K562 (cell line): Measurements from ENCODE around the gene KNSTRN. TPM values are rescaled to one million over a fixed set of nuclear protein-coding genes. Genes with fewer than 3 reads are reported as not detected.

Experiments used
- ATAC-seq: fragments of 200-7000 bp; cut with Tn5 transposase; 3 replicates; pipeline ENCODE4 v1.9.1; 2020; ENCODE audit warnings: moderate library complexity
- BruUV-seq: library from RNA; stranded (reverse); fragments of 400-500 nt; replicated peaks from 2 replicates; lab custom pipeline; 2021; lab: Mats Ljungman, UMichigan
- CTCF ChIA-PET: fragments of 300-600 bp; formaldehyde crosslinking; extraction: SDS; loops from one replicate; lab custom pipeline; 2021; ENCODE audit warnings: low intra/inter-chr PET ratio; lab: Yijun Ruan, JAX
- POLR2A ChIA-PET: fragments of 300-600, 350-650 bp; sonication (Branson Sonifier 250); formaldehyde crosslinking; extraction: SDS; loops from one replicate; lab custom pipeline; 2021; ENCODE audit warnings: antibody characterized with exemption, inconsistent platforms; lab: Yijun Ruan, JAX
- DNase-seq, 4 experiments: peaks; one replicate each; pipeline versions ENCODE4 v3.0.0 to v3.0.0-alpha.2; 2011 to 2018; ENCODE audit warnings: low spot score in 3 of 4, mixed read lengths in 3 of 4; ENCODE audit errors: extremely low read depth in 1 of 4
- FAIRE-seq: peaks from 2 replicates; lab custom pipeline; 2011; peaks lifted over from hg19 to GRCh38; lab: Jason Lieb, UNC
- H2AFZ ChIP-seq: 2 replicates; pipeline ENCODE4 v1.6.0; 2011; ENCODE audit warnings: low read depth, low read length, control low read depth, inconsistent platforms
- H3K27ac ChIP-seq: fragments of 200-600 bp; 3 replicates; pipeline ENCODE4 v1.8.0; 2011; ENCODE audit warnings: low read depth, mild to moderate bottlenecking, control low read depth, inconsistent platforms, low read length, moderate library complexity, mixed read lengths; ENCODE audit errors: extremely low read depth
- H3K27me3 ChIP-seq, 2 experiments: fragments of 300-600 bp in 1 of 2; 2 replicates in 1 of 2; 3 replicates in 1 of 2; pipeline versions ENCODE4 v1.6.0 to v1.8.0; 2011; ENCODE audit warnings: inconsistent platforms in 2 of 2, low read length in 2 of 2, mild to moderate bottlenecking in 1 of 2, mixed read lengths in 1 of 2, moderate library complexity in 1 of 2; ENCODE audit not compliant: control insufficient read depth in 2 of 2, insufficient read depth in 2 of 2
- H3K36me3 ChIP-seq: fragments of 300-600 bp; 3 replicates; pipeline ENCODE4 v1.8.0; 2011; ENCODE audit warnings: mild to moderate bottlenecking, low read length, inconsistent platforms; ENCODE audit not compliant: control insufficient read depth, insufficient read depth
- H3K4me1 ChIP-seq, 2 experiments: fragments of 200-600 bp in 1 of 2; replicated peaks in 1 of 2; 2 replicates in 1 of 2; 3 replicates in 1 of 2; pipeline versions ENCODE4 v1.5.1 to v1.8.0; 2011; ENCODE audit warnings: inconsistent platforms in 2 of 2, low read length in 2 of 2, mild to moderate bottlenecking in 1 of 2, mixed read lengths in 1 of 2, moderate library complexity in 1 of 2; ENCODE audit not compliant: control insufficient read depth in 2 of 2, insufficient read depth in 2 of 2
- H3K4me2 ChIP-seq: 2 replicates; pipeline ENCODE4 v1.6.1; 2011; ENCODE audit warnings: low read length, control low read depth, inconsistent platforms, mixed read lengths; ENCODE audit not compliant: insufficient read depth
- H3K4me3 ChIP-seq: fragments of 200-600 bp; sonication (generic), shearing (Covaris generic); 2 replicates; pipeline ENCODE4 v1.5.1; 2016; ENCODE audit warnings: control low read depth, inconsistent platforms
- H3K79me2 ChIP-seq: fragments of 200-600 bp; 3 replicates; pipeline ENCODE4 v1.8.0; 2011; ENCODE audit warnings: low read length, inconsistent platforms; ENCODE audit not compliant: control insufficient read depth, insufficient read depth
- H3K9ac ChIP-seq, 2 experiments: 2 replicates each; pipeline versions ENCODE4 v1.6.0 to v1.6.1; 2011; ENCODE audit warnings: low read depth in 2 of 2, low read length in 2 of 2, control low read depth in 1 of 2, inconsistent platforms in 1 of 2, mild to moderate bottlenecking in 1 of 2, mixed read lengths in 1 of 2; ENCODE audit not compliant: insufficient read depth in 1 of 2
- H3K9me1 ChIP-seq: one replicate; pipeline ENCODE4 v1.6.0; 2011; ENCODE audit warnings: inconsistent platforms, mild to moderate bottlenecking, low read length, moderate library complexity; ENCODE audit not compliant: control insufficient read depth, insufficient read depth
- H3K9me3 ChIP-seq: replicated peaks from 2 replicates; pipeline ENCODE4 v1.5.1; 2011; ENCODE audit warnings: low read depth, low read length, inconsistent platforms; ENCODE audit not compliant: control insufficient read depth, insufficient read depth
- H4K20me1 ChIP-seq: replicated peaks from 2 replicates; pipeline ENCODE4 v1.6.1; 2011; ENCODE audit warnings: low read length, inconsistent platforms, mixed read lengths; ENCODE audit not compliant: control insufficient read depth, insufficient read depth
- ESRRA ChIP-seq: fragments of 450-650 bp; IDR thresholded peaks from 2 replicates; pipeline ENCODE4 v1.6.1; 2014; ENCODE audit warnings: low read depth, mild to moderate bottlenecking, moderate library complexity, borderline replicate concordance
- ILF3 ChIP-seq: fragments of 450-650 bp; IDR thresholded peaks from 2 replicates; pipeline ENCODE4 v1.6.1; 2018; ENCODE audit warnings: antibody characterized with exemption, mild to moderate bottlenecking, moderate library complexity, borderline replicate concordance
- WGBS: fragments of 100-300 bp; shearing (Covaris generic); methylation state at CpG from one replicate; pipeline ENCODE4 v1.1.6; 2016; ENCODE audit warnings: low coverage, mixed read lengths; ENCODE audit not compliant: insufficient coverage; ENCODE audit errors: missing lambda C conversion rate; 5-methylcytosine and 5-hydroxymethylcytosine counted together
- in situ Hi-C: fragments of 300-500 bp; cut with MboI; formaldehyde crosslinking; loops from 4 replicates; pipeline ENCODE4 v1.15.0; 2018; ENCODE audit warnings: inconsistent platforms, mixed read lengths
- intact Hi-C: fragments of 100-400 bp; cut with micrococcal nuclease; formaldehyde crosslinking; loops from 2 replicates; pipeline ENCODE4 v1.14.2; 2022
- polyA plus RNA-seq, 8 experiments: library from polyadenylated mRNA; depleted of rRNA in 4 of 8; stranded (reverse) in 5 of 8; unstranded in 3 of 8; fragments of >200 nt; fragmentation: Nextera tagmentation in 2 of 8; fragmentation: Illumina TruSeq in 1 of 8; extraction: Ambion mirVana in 2 of 8; extraction: Trizol in 1 of 8; gene quantifications; 2 replicates each; pipeline versions ENCODE4 v1.2.1 to v1.2.3, GENCODE V29; 2011 to 2014; ENCODE audit warnings: inconsistent platforms in 1 of 8, missing spikeins in 1 of 8
- total RNA-seq, 7 experiments: library from RNA; depleted of rRNA in 6 of 7; stranded (reverse); fragments of >200 nt in 6 of 7; fragmentation: Illumina TruSeq in 2 of 7; extraction: Trizol in 2 of 7; gene quantifications; 2 replicates each; pipeline versions ENCODE4 v1.2.1 to v1.2.3, GENCODE V29; 2011 to 2021; ENCODE audit warnings: low replicate concordance in 1 of 7

KNSTRN gene
- total and polyA plus RNA-seq, 9 of the 15 experiments (the other 6 are each of a cell fraction or from before 2014, with no cell fraction given), result 48.7 to 88.2 (median 66.3) TPM

DNA sequence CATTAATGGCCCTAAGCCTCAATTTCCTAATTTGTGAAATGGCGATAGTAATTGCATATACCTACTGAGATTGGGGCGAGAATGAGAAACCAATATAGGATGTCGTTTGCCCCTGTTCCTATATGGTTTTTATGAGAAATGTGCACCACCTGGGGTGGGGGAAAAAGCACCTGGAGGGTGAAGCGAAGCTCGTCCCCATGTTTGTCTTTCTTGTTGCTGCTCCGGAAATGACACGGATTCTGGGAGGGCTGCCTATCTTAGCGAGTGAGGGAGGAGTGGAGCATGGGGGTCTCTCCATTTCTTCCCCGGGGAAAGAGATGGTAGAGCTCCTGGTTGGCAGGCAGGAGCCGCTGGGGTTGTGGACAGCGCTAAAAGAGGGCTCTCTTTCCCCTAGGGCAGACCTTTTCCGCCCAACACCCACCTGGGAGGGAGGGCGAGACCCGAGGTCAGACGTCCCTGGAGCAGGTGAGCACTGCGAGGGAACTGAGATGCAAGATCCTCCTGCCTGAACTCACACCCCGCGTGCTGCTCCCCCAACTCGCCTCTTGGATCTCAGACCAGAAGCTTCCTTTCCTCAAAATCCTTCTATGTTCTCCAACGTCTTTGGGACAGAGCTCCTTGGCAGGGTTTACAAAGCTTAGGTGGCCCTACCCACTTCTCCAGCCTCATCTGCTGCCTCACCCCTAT lies 52.6 kb downstream of the KNSTRN start:
- Histone ChIP-seq H3K9me3 (no peaks in the 10 kb centered on the region), H4K20me1 (no peaks in the 10 kb centered on the region), H3K27ac (no peak overlapping the region), H3K4me2 (no peak overlapping the region), H3K9me1 (no peaks in the 10 kb centered on the region), H3K4me1 (peaks cover 50 to 51% of the 10 kb centered on the region in 2 experiments), H3K9ac (peak overlapping the region in 1 of 2 experiments; percentile 70; a peak in 2 of 4 replicates), H3K27me3 (no peaks in the 10 kb centered on the region), H2AFZ (peak overlapping the region; percentile 95; the same call in 1 of the 2 replicates), H3K36me3 (no peaks in the 10 kb centered on the region), H3K79me2 (peaks cover 23% of the 10 kb centered on the region; the same call in 2 of the 3 replicates), H3K4me3 (no peak overlapping the region)
- WGBS, result 72% methylated on average over 17 of the region's 20 CpGs
- CTCF ChIA-PET, result no interaction called here
- ATAC-seq, result no peak
- no TSS peak for BruUV-seq
- intact Hi-C loops, result no loop called here
- in situ Hi-C loops, result no loop called here
- DNase-seq, result no peak
- no peak for FAIRE-seq
- POLR2A ChIA-PET, result interaction anchor here (2.7 kb wide), 1 partner anchor 9 kb away, joined by 16 read pairs; no protein-coding TSS in a partner anchor
- TF ChIP-seq ESRRA, result no peak

- TF ChIP-seq ESRRA, result no peak
- no peak for TF ChIP-seq ILF3
- TF ChIP-seq, all 486 proteins: peak for 0
- Histone ChIP-seq H3K4me1 (peaks cover 46 to 51% of the 10 kb centered on the region in 2 experiments), H3K4me2 (no peak overlapping the region), H3K27me3 (no peaks in the 10 kb centered on the region), H3K27ac (peak overlapping the region; percentile 78; the same call in 1 of the 3 replicates), H3K9ac (peak overlapping the region; percentile 70 to 74; a peak in 2 of 4 replicates), H3K36me3 (no peaks in the 10 kb centered on the region), H3K9me1 (no peaks in the 10 kb centered on the region), H3K79me2 (peaks cover 25% of the 10 kb centered on the region; the same call in 2 of the 3 replicates), H2AFZ (peak overlapping the region; percentile 95), H4K20me1 (no peaks in the 10 kb centered on the region), H3K9me3 (no peaks in the 10 kb centered on the region), H3K4me3 (no peak overlapping the region)
- DNase-seq (no peak), ATAC-seq (no peak), FAIRE-seq (no peak)
- POLR2A ChIA-PET, result interaction anchor here (2.7 kb wide), 1 partner anchor 10 kb away, joined by 16 read pairs; no protein-coding TSS in a partner anchor
- in situ Hi-C loops, result no loop called here
- WGBS, result 70% methylated on average over 14 of the region's 15 CpGs
- intact Hi-C loops, result no loop called here
- CTCF ChIA-PET, result no interaction called here
- BruUV-seq, result no TSS peak
These were observed 53.2 kb downstream of the KNSTRN start for GRCh38 chr15:40435710-40436089.
